ENCODE measurements around the gene SLC22A17.

- no peak for TF ChIP-seq TAF1 (conservative IDR thresholded peaks at IDR 0.05)
- TF ChIP-seq ATF3 (IDR thresholded peaks at IDR 0.05), result no peak
- no peak for TF ChIP-seq CTCF (IDR thresholded peaks at IDR 0.05; ENCODE audit: low read depth, low read length, missing input control)
- TF ChIP-seq JUND (IDR thresholded peaks at IDR 0.05), result no peak
- no peak for TF ChIP-seq YY1 (IDR thresholded peaks at IDR 0.05)
- TF ChIP-seq FOXA1 (IDR thresholded peaks at IDR 0.05), result no peak
- no peak for TF ChIP-seq ZBTB33 (IDR thresholded peaks at IDR 0.05)
- no peak for TF ChIP-seq RAD21 (IDR thresholded peaks at IDR 0.05)
- no peak for TF ChIP-seq REST (IDR thresholded peaks at IDR 0.05)
- no peak for TF ChIP-seq EGR1 (IDR thresholded peaks at IDR 0.05; ENCODE audit: low read depth in 2 of 2)
- TF ChIP-seq HNF4G (IDR thresholded peaks at IDR 0.05), result no peak
- TF ChIP-seq FOXA2 (IDR thresholded peaks at IDR 0.05), result no peak
- TF ChIP-seq SP1 (IDR thresholded peaks at IDR 0.05), result no peak
Measured at GRCh38 chr14:23396781-23397407, 44.2 kb upstream of the SLC22A17 start.
